Activated B cell treated with CpG ODN at 0.5 μM for 24 hours (primary cell): ENCODE measurements around the gene SMARCA4. TPM values are rescaled to one million over a fixed set of nuclear protein-coding genes. Genes with fewer than 3 reads are reported as not detected.

Experiments used
- ATAC-seq: fragments of 200-7000 bp; cut with Tn5 transposase; one replicate; pipeline ENCODE4 v1.10.0; 2021; ENCODE audit warnings: low read depth, mild to moderate bottlenecking, moderate library complexity
- CTCF ChIA-PET: fragments of 350-600 bp; sonication (Branson Sonifier 250); formaldehyde crosslinking; loops from one replicate; lab custom pipeline; 2021; ENCODE audit warnings: antibody characterized with exemption; lab: Charles Lee
- POLR2A ChIA-PET: fragments of 350-600 bp; sonication (Branson Sonifier 250); formaldehyde crosslinking; loops from one replicate; lab custom pipeline; 2021; ENCODE audit warnings: antibody characterized with exemption; lab: Charles Lee
- DNase-seq: peaks from one replicate; pipeline ENCODE4 v3.0.0; 2022
- H3K27ac Mint-ChIP-seq: one replicate; pipeline ENCODE4 v1.8.0; 2020; ENCODE audit warnings: mixed read lengths
- H3K27me3 Mint-ChIP-seq: one replicate; pipeline ENCODE4 v1.8.0; 2021; ENCODE audit warnings: mixed read lengths
- H3K36me3 Mint-ChIP-seq: one replicate; pipeline ENCODE4 v1.8.0; 2021; ENCODE audit warnings: low read depth, mixed read lengths
- H3K4me1 Mint-ChIP-seq: one replicate; pipeline ENCODE4 v1.8.0; 2021; ENCODE audit warnings: mixed read lengths
- H3K4me3 Mint-ChIP-seq: one replicate; pipeline ENCODE4 v1.8.0; 2020; ENCODE audit warnings: mild to moderate bottlenecking, mixed read lengths
- H3K9me3 Mint-ChIP-seq: one replicate; pipeline ENCODE4 v1.8.0; 2020; ENCODE audit warnings: mixed read lengths
- CTCF ChIP-seq: fragments of 200-600 bp; IDR thresholded peaks from one replicate; pipeline ENCODE4 v1.8.0; 2022; ENCODE audit warnings: antibody characterized with exemption, mild to moderate bottlenecking
- intact Hi-C: fragments of 100-400 bp; cut with micrococcal nuclease; formaldehyde crosslinking; loops from one replicate; pipeline ENCODE4 v1.15.1; 2024
- total RNA-seq: library from RNA; stranded (reverse); gene quantifications from 2 replicates; pipeline ENCODE4 v1.2.3, GENCODE V29; 2022

SMARCA4 gene
- total RNA-seq, 1 donor from 2014 or later: 93.6 TPM

GRCh38 chr19:10962863-10963262 lies 2.0 kb downstream of the SMARCA4 start:
- Mint-ChIP-seq H3K27me3 (no peaks in the 10 kb centered on the region), H3K9me3 (no peaks in the 10 kb centered on the region), H3K4me1 (peaks cover 48% of the 10 kb centered on the region), H3K4me3 (peak overlapping the region; percentile 93), H3K27ac (peak overlapping the region; percentile 59), H3K36me3 (peaks cover 5% of the 10 kb centered on the region)
- intact Hi-C loops: loop anchor here (5.0 kb wide), 1 partner anchor 36 kb away; the partner anchor contains the start of genes TIMM29 and YIPF2
- DNase-seq (no peak), ATAC-seq (no peak)
- ChIA-PET CTCF (interaction anchor here (0.8 kb wide), 1 partner anchor 26 kb away, joined by 5 read pairs; no protein-coding TSS in a partner anchor), POLR2A (interaction anchor here (0.6 to 0.7 kb wide), 2 partner anchors 10 to 31 kb away, joined by 4 read pairs; no protein-coding TSS in a partner anchor)
- no peak for TF ChIP-seq CTCF

GRCh38 chr19:10963865-10964264 lies 3.0 kb downstream of the SMARCA4 start:
- POLR2A ChIA-PET: interaction anchor here (0.6 kb wide), 1 partner anchor 18 kb away, joined by 3 read pairs; no protein-coding TSS in a partner anchor
- Mint-ChIP-seq H3K27ac (peak overlapping the region; percentile 7), H3K9me3 (no peaks in the 10 kb centered on the region), H3K4me3 (no peak overlapping the region), H3K36me3 (peaks cover 5% of the 10 kb centered on the region), H3K27me3 (no peaks in the 10 kb centered on the region), H3K4me1 (peaks cover 58% of the 10 kb centered on the region)
- TF ChIP-seq CTCF: no peak
- CTCF ChIA-PET: interaction anchor here (0.8 kb wide), 1 partner anchor 27 kb away, joined by 5 read pairs; no protein-coding TSS in a partner anchor
- intact Hi-C loops: loop anchor here (5.0 kb wide), 1 partner anchor 37 kb away; the partner anchor contains the start of genes TIMM29 and YIPF2
- ATAC-seq (no peak), DNase-seq (no peak)

- ChIA-PET POLR2A (interaction anchor here (0.5 kb wide), 1 partner anchor 15 kb away, joined by 4 read pairs; no protein-coding TSS in a partner anchor), CTCF (no interaction called here)
- DNase-seq: no peak
- Mint-ChIP-seq H3K4me1 (peaks cover 62% of the 10 kb centered on the region), H3K36me3 (peaks cover 5% of the 10 kb centered on the region), H3K9me3 (no peaks in the 10 kb centered on the region), H3K4me3 (no peak overlapping the region), H3K27ac (no peak overlapping the region), H3K27me3 (no peaks in the 10 kb centered on the region)
- TF ChIP-seq CTCF: no peak
- intact Hi-C loops: loop anchor here (5.0 kb wide), 1 partner anchor 38 kb away; the partner anchor contains the start of genes TIMM29 and YIPF2
- no peak for ATAC-seq
Measured at GRCh38 chr19:10964903-10965302, 4.1 kb downstream of the SMARCA4 start.

- no peak overlapping the region for H3K4me3 Mint-ChIP-seq
- no peaks in the 10 kb centered on the region for H3K27me3 Mint-ChIP-seq
- DNase-seq (no peak), ATAC-seq (no peak)
- H3K36me3 Mint-ChIP-seq: peaks cover 5% of the 10 kb centered on the region
- H3K4me1 Mint-ChIP-seq: peaks cover 62% of the 10 kb centered on the region
- H3K27ac Mint-ChIP-seq: no peak overlapping the region
- no peaks in the 10 kb centered on the region for H3K9me3 Mint-ChIP-seq
- TF ChIP-seq CTCF: no peak
- CTCF ChIA-PET: interaction anchor here (1.4 kb wide), 1 partner anchor 24 kb away, joined by 5 read pairs; no protein-coding TSS in a partner anchor
- POLR2A ChIA-PET: no interaction called here
- intact Hi-C loops: no loop called here
Measured at GRCh38 chr19:10965398-10965797, 4.6 kb downstream of the SMARCA4 start.

- H3K9me3 Mint-ChIP-seq: no peaks in the 10 kb centered on the region
- CTCF ChIA-PET: interaction anchor here (0.6 to 0.7 kb wide), 2 partner anchors 16 to 30 kb away, joined by 3 read pairs; no protein-coding TSS in a partner anchor
- peaks cover under 1% of the 10 kb centered on the region for H3K36me3 Mint-ChIP-seq
- DNase-seq: no peak
- intact Hi-C loops: no loop called here
- H3K27me3 Mint-ChIP-seq: no peaks in the 10 kb centered on the region
- H3K27ac Mint-ChIP-seq: no peak overlapping the region
- TF ChIP-seq CTCF: no peak
- POLR2A ChIA-PET: interaction anchor here (0.9 to 1.0 kb wide), 2 partner anchors 12 to 69 kb away, joined by 4 to 7 read pairs; no protein-coding TSS in a partner anchor
- H3K4me3 Mint-ChIP-seq: no peak overlapping the region
- peaks cover 62% of the 10 kb centered on the region for H3K4me1 Mint-ChIP-seq
- ATAC-seq: no peak
Measured at GRCh38 chr19:10966809-10967208, 6.0 kb downstream of the SMARCA4 start.
